IPS-18c (cell line): ENCODE results near the gene RELB.
"Not testable (repeated sequence)": the region's sequence is repeated elsewhere in the genome, so short reads cannot be mapped to it uniquely, and the experiment has no call there.

Experiments used
- H3K4me3 ChIP-seq: 2 replicates; pipeline ENCODE4 v1.7.0; 2013; ENCODE audit warnings: low read depth, mild to moderate bottlenecking, low read length, moderate library complexity; ENCODE audit not compliant: insufficient read depth
- H3K9me3 ChIP-seq: one replicate; pipeline ENCODE4 v1.6.1; 2013; ENCODE audit warnings: mild to moderate bottlenecking, low read length, moderate library complexity; ENCODE audit not compliant: control insufficient read depth, insufficient read depth

Gene RELB, protein sequence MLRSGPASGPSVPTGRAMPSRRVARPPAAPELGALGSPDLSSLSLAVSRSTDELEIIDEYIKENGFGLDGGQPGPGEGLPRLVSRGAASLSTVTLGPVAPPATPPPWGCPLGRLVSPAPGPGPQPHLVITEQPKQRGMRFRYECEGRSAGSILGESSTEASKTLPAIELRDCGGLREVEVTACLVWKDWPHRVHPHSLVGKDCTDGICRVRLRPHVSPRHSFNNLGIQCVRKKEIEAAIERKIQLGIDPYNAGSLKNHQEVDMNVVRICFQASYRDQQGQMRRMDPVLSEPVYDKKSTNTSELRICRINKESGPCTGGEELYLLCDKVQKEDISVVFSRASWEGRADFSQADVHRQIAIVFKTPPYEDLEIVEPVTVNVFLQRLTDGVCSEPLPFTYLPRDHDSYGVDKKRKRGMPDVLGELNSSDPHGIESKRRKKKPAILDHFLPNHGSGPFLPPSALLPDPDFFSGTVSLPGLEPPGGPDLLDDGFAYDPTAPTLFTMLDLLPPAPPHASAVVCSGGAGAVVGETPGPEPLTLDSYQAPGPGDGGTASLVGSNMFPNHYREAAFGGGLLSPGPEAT

DNA sequence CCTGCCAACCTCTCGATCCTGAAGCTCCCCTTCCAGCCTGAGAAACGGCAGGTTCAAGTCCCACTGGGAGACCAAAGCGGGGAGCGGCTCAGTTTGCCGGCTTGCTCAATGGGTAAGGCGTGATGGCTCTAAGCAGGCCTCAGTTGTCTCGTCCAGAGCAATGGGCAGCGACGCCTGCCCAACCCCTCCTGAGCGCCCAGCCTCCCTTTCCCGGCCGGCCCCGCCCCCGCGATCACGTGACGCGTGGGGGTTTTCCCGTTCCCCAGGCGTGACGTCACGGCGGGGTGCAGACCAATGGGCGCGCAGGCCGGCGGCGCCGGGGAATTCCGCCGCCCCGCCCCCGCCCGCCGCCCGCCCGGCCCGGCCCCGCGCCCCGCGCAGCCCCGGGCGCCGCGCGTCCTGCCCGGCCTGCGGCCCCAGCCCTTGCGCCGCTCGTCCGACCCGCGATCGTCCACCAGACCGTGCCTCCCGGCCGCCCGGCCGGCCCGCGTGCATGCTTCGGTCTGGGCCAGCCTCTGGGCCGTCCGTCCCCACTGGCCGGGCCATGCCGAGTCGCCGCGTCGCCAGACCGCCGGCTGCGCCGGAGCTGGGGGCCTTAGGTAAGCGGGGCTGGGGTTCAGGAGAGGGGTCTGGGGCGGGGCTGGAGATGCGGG, at the start of gene RELB:
Gene RELB, plus strand, starts transcription at position 378 of the 653 bp plus-strand sequence. Its CDS starts 116 bp downstream, at position 494.
- H3K9me3 ChIP-seq = no peaks in the 10 kb centered on the region
- H3K4me3 ChIP-seq = peak within 1 kb of the TSS; percentile 76

DNA sequence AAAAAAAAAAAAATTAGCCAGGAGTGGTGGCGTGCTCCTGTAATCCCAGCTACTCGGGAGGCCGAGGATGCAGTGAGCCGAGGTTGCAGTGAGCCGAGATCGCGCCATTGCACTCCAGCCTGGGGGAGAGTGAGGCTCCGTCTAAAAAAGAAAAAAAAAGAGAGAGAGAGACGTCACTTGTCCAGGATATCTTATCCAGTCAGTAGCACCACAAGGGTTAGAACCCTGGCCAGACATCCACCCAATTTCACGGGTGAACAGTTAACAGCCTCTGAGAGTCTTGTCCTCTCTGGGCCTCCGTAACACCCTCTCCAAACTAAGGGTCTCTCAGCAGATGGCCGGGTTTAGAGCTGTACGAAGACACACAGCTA, 47.0 kb upstream of the RELB start:
- Histone ChIP-seq H3K4me3 (peak overlapping the region; percentile 77), H3K9me3 (no peaks in the 10 kb centered on the region)

DNA sequence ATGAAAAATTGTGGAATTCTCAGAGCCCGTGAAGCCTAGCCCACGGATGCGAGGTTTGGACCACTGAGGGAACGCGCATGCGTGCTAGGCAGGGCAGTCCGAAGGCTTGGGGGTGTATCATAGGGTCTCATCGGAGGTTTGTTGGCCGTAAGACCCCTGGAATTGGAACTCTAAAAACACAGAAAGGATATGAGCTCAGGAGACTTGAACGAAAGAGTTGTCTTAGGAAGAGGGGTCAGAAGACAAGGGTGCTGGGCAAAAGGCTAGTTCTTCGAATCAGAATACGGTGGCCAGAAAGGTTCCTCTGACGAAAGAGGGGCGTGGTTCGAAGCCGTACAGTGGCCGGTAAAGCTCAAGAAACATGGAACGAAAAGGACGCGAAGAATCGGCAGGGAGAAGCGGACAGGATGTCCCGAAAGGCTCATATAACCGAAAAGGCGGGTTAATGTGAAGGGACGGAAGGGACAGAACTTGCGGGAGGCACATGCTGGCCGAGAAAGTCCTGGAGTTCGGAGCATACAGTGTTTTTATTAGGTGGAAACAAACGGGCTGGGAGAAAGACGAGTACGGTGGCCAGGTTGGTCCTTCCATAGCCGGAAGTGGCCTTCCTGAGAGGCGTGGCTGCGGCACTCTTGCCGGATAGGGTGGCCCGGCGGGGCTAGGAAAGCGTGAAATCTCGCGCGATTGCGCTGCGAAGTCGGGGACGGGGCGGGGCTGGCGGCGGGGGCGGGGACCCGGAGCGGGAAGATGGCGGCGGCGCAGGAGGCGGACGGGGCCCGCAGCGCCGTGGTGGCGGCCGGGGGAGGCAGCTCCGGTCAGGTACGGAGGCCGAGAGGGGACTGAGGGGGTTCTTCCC, 46.4 kb upstream of the RELB start, which contains the start of gene CLPTM1:
Gene CLPTM1, plus strand, starts transcription at position 732 of the 856 bp plus-strand sequence. Its CDS starts 16 bp downstream, at position 748.
- H3K9me3 ChIP-seq = no peaks in the 10 kb centered on the region
- H3K4me3 ChIP-seq = peak within 1 kb of the TSS; percentile 77

DNA sequence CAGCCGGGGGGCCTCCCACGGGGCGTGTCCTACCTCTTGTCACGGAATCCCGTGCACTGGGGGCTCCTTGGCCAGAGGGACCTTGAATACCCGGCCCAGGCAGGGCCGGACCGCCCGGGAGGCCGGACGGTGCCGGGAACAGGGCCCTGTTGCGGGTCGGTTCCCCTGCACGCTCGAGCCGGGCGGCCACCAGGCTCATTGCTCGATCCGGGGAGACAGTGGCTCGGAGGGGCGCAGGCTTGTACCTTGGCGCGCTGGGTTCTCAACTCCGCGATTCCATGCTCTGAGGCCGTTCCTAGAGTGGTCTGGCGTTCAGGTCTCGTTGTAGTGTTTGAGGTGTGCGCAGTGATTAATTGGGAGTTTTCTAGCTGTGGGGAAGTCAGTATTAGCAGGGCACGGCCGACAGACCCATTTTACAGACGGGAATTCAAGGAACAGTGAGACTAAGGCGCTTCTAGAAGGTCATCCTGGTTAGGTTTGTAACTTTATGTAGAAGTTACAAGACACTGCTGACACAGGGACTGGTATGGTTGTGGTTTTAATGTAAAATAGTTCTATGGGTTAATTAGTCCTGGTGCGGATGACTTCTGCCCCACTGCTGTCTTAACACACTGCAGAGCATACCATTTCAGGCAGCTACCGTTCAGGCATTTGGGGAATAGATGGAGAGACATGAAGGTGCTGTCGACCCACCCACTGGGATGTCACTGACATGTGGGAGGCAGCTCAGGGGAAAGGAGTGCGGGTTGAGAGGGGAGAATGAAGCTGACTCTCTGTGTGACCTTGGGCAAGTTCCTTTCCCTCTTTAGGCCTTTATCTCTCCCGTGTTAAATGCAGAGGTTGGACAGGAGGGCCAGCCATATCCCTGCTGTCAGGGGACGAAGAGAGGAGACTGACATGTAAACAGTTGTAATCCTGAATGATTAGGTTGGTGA, 45.5 kb upstream of the RELB start:
- no peaks in the 10 kb centered on the region for H3K9me3 ChIP-seq
- H3K4me3 ChIP-seq = peak overlapping the region; percentile 77

DNA sequence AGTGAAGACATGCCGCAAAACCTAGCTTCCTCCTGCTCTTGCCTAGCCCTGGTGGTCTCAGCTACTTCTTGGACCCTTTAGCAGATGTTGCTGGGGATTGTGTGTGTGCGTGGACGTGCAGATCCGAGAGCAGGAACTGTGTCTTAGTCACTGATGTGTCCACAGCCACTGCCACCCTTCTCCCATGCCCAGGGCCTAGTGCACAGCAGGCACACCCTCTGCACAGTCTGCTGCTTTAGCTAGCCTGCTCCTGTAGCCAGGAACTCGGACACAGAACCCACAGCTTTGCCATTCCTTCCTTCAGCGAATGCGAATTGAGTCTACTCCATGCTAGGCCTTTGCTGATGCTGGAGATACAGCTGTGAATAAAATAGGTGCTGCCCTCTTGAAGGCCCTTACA, 43.7 kb upstream of the RELB start:
- Histone ChIP-seq H3K4me3 (no peak overlapping the region), H3K9me3 (no peaks in the 10 kb centered on the region)

DNA sequence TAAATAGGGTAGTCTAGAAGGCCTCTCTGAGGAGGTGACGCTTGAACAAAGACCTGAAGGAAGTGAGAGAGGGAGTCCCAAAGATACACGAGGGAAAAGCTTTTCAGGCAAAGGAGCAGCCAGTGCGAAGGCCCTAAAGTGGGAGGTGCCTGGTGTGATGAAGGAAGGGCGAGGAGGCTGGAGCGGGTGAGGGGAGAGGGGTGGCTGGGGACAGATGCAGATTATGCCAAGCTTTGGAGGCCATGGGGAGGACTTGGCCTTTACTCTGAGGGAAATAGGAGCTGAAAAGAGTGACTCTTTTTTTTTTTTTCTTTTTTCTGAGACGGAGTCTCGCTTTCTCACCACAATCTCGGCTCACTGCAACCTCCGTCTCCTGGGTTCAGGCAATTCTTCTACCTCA, 43.2 kb upstream of the RELB start:
- Histone ChIP-seq H3K4me3 (no peak overlapping the region), H3K9me3 (no peaks in the 10 kb centered on the region)

DNA sequence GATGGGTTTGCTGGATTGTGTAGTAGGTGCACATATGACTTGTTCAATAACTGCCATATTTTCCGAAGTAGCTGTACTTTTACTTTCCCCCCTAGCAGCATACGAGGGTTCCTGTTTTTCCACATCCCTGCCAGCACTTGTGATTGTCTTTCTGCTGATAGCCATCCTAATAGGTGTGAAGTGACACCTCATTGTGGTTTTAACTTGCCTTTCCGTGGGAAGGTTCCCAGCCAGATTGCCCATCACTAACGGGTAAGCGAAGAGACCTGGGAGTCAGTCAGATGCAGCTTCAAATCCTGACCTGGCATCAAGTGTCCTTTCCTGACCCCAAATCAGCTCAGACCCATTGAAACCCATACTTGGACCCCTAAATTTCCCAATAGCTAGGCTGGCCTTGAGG, 41.6 kb upstream of the RELB start:
- no peak overlapping the region for H3K4me3 ChIP-seq

DNA sequence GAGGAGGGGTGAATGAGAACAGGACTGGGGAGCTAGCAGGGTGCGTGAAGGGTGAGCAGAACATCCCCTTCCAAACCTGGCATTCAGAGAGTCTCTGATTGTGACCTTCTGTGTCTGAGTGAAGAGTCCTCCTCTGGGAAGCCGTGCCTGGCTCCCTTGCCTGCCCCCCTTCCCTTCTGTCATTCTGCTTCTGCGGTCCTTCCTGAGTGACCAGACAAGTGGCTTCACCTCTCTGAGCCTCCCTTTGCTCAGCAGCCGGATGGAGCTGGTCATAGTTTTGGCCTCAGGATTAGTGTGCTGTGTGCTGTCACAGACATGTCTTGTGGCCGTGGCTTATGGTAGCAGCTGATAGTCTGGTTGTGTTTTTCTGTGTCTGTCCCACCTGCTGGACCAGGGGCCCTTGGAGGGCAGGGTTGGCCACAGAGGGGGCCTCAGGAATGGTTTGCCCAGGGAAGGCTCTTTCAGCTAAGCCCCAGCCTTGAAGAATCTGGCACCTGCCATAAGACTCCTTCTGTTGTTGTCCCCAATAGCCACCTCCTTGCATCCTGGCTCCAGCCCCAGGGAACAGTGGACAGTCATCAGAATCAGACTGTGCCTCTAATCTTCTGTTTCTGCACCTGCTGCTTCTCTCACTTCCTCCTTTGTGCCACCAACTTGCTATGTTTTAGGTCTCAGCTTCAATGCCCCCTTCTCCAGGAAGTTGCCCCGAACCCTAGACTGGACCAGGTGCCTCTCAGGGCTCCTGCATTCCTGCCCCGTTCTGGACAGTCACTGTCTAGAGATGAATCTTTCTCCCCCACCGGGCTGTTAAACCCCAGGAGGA, 40.1 kb upstream of the RELB start:
- Histone ChIP-seq H3K9me3 (no peaks in the 10 kb centered on the region), H3K4me3 (no peak overlapping the region)

More for the DNA sequence above, 41.6 kb upstream of the RELB start:
- no peaks in the 10 kb centered on the region for H3K9me3 ChIP-seq

DNA sequence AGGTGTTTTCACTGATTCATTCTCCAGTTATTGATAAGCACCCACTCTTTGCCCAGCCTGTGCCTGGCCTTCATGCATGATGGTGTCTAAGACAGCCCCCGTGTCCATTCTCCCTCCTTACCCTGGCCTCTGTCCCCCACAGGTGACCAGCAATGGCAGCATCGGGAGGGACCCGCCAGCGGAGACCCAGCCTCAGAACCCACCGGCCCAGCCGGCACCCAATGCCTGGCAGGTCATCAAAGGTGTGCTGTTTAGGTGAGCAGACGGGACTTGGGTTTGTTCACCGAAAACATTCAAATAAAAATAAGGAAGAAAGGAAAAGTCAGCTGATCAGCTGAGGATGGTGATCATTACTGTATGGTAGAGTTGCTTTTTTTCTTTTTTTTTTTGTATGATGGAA, 39.4 kb upstream of the RELB start:
- H3K9me3 ChIP-seq = no peaks in the 10 kb centered on the region
- H3K4me3 ChIP-seq = no peak overlapping the region

DNA sequence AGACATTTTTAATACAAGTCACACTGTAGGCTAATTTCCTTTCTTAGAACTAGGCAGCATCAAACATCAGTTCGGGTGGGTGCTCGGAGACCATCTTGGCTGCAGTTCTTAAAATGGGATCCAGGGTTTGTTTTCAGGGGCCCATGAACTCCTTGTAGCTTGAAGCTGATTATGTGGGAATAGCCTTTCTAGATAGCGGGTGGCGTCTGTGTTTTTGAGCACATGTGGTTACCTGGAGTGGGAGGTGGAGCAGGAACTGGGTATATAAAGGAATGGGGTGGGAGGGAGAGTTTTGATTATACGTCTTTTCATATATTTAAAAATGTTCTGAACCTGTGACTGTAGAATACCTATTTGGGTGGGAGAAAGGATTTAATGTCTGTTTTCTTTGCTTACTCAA, 33.1 kb upstream of the RELB start:
- no peaks in the 10 kb centered on the region for H3K9me3 ChIP-seq
- H3K4me3 ChIP-seq = no peak overlapping the region

DNA sequence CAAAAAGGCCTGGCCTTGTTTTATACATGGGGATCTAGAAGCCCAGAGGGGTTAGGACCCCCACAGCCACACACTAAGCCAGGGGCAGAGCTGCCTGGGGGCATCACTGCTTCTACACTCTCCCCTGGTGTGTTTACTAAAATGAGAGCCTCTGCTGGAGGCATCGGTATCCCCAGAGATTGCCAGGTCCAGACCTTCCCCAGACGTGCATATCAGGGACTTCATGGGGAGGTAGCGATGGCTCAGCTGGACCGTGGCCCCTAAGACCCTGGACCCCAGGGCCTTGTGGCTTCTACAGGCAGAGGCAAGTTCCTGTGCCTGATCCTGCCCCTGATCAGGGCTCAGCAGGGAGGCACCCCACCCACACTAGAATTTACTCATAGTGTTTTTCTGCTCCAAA, 32.6 kb upstream of the RELB start:
- no peak overlapping the region for H3K4me3 ChIP-seq
- no peaks in the 10 kb centered on the region for H3K9me3 ChIP-seq

DNA sequence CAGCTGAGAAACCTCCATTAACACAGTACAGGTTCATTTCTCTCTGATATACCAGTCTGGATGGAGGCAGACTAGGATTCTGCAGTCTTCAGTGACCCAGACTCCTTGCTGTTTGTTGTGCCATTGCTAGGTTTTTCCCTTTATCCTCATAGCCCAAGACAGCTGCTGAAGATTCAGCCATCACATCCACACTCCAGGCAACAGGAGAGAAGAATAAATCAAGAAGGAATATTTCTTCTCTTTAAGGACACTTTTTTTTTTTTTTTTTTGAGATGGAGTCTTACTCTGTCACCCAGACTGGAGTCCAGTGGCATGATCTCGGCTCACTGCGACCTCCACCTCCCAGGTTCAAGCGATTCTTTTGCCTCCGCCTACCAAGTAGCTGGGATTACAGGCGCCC, 31.8 kb upstream of the RELB start:
- Histone ChIP-seq H3K4me3 (no peak overlapping the region), H3K9me3 (no peaks in the 10 kb centered on the region)

DNA sequence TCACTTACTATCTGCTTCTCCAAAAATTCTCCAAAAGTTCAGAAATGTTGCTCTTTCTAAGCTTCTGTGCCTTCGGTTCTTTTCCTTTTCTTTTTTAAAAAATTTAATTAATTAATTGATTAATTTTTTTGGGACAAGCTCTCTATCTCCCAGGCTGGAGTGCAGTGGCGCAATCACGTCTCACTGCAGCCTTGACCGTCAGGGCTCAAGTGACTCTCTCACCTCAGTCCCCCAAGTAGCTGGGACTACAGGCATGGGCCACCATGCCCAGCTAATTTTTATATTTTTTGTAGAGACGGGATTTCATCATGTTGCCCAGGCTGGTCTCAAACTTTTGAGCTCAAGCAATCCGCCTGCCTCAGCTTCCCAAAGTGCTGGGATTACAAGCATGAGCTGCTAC, 29.8 kb upstream of the RELB start:
- H3K4me3 ChIP-seq, H3K9me3 ChIP-seq: not testable (repeated sequence)

DNA sequence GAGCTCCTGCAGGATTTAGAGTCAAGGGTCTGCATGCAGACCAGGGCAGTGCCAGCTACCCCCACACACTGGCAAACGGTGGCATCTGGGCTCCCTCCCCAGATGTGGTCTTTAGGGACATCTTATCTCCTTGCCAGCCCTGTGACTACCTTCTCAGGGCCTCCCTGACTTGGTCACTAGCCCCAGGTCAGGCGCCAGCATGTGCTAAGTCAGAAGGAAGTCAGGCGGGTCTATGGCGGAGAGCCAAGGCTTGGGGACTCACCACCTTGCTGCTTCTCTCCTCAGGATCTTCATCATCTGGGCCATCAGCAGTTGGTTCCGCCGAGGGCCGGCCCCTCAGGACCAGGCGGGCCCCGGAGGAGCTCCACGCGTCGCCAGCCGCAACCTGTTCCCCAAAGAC, 28.5 kb upstream of the RELB start:
- Histone ChIP-seq H3K4me3 (no peak overlapping the region), H3K9me3 (no peaks in the 10 kb centered on the region)

DNA sequence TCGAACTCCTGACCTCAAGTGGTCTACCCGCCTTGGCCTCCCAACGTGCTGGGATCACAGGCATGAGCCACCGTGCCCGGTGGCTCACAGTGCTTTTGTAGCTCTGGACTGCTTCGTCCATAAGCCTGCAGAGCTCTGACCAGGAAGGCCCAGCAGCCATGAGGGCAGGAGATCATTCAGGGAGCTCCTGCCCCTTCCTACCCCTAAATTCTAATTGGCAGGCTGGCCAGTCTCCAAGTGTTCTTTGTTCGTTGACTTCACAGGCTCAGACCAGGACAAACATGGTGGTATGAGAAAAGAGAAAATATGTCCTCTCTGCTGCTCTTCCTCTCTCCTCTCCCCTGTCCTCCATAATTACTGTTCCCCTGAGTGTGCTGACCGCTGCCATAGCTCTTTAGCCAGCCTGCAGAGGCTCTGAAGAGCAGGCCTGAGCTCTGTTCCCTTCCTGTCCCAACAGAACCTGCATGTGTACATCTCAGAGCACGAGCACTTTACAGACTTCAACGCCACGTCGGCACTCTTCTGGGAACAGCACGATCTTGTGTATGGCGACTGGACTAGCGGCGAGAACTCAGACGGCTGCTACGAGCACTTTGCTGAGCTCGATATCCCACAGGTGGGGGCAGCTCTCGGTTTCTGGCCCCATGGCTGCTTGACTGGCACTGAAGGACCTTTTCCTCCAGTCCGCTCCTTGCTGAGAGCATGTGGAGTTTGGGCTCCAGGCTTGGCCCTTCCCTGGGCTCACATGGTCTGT, 27.1 kb upstream of the RELB start:
- Histone ChIP-seq H3K4me3 (no peak overlapping the region), H3K9me3 (no peaks in the 10 kb centered on the region)
